LNCaP clone FGC (cell line): ENCODE results near the gene PREP.

ENCODE experiments used
- DNase-seq: peaks from one replicate; pipeline ENCODE4 v3.0.0-alpha.2; 2011; ENCODE audit warnings: low read depth
- H3K4me3 ChIP-seq: 2 replicates; pipeline ENCODE4 v1.5.1; 2011; ENCODE audit warnings: mild to moderate bottlenecking, low read depth, low read length, control low read depth
- TF ChIP-seq, protein P1 (sequence below): IDR thresholded peaks from 2 replicates; pipeline ENCODE4 v1.5.1; 2012; ENCODE audit warnings: mild to moderate bottlenecking; ENCODE audit not compliant: control insufficient read depth, insufficient read depth; ENCODE audit errors: extremely low read depth

Gene PREP

DNA sequence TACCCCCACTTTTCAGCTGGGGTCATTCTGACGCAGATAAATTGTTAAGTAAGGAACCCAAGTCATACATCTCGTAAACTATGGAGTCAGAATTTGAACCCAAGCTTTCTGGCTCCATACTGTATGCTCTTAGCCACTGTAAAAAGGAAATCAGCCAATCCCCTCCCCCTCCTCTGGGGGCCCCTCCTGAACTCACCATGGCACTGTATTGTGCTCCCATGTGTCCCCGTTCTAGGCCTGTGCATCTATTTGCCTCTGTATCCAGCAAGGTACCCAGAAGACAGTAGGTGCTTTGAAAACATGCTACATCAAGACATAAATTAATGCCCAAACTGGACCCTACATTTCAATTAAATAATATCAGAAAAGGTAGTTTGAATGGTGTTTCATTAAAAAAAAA lies 98.5 kb downstream of the PREP start:
- DNase-seq = no peak
- H3K4me3 ChIP-seq = no peak overlapping the region
- TF ChIP-seq, protein P1, sequence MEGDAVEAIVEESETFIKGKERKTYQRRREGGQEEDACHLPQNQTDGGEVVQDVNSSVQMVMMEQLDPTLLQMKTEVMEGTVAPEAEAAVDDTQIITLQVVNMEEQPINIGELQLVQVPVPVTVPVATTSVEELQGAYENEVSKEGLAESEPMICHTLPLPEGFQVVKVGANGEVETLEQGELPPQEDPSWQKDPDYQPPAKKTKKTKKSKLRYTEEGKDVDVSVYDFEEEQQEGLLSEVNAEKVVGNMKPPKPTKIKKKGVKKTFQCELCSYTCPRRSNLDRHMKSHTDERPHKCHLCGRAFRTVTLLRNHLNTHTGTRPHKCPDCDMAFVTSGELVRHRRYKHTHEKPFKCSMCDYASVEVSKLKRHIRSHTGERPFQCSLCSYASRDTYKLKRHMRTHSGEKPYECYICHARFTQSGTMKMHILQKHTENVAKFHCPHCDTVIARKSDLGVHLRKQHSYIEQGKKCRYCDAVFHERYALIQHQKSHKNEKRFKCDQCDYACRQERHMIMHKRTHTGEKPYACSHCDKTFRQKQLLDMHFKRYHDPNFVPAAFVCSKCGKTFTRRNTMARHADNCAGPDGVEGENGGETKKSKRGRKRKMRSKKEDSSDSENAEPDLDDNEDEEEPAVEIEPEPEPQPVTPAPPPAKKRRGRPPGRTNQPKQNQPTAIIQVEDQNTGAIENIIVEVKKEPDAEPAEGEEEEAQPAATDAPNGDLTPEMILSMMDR = no peak

DNA sequence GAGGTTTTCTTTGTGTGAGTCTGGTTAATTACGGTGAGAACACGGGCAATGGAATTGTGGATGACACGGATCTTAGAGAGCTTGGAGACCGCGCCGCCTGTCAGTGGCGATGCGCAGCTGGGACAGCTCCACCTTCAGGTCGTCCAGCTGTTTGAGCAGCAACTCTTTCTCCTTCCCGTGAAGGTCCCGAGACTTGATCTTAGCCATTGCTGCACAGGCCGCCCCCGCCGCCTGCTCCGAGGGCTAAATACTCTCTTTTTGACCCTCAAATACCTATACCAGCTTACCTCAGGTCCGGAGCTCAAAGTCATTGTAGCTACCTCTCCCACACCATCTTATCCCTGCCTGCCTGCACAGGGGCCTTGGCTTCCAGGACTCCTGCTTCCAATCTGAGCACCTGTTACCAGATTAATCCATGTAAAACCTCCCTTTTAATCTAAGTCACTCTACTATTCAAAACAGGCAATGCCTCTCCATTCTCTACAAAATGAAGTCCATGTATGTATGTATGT lies 100.2 kb downstream of the PREP start:
- DNase-seq = no peak
- TF ChIP-seq, protein P1 = peak; percentile 77
- H3K4me3 ChIP-seq = peak overlapping the region; percentile 16

DNA sequence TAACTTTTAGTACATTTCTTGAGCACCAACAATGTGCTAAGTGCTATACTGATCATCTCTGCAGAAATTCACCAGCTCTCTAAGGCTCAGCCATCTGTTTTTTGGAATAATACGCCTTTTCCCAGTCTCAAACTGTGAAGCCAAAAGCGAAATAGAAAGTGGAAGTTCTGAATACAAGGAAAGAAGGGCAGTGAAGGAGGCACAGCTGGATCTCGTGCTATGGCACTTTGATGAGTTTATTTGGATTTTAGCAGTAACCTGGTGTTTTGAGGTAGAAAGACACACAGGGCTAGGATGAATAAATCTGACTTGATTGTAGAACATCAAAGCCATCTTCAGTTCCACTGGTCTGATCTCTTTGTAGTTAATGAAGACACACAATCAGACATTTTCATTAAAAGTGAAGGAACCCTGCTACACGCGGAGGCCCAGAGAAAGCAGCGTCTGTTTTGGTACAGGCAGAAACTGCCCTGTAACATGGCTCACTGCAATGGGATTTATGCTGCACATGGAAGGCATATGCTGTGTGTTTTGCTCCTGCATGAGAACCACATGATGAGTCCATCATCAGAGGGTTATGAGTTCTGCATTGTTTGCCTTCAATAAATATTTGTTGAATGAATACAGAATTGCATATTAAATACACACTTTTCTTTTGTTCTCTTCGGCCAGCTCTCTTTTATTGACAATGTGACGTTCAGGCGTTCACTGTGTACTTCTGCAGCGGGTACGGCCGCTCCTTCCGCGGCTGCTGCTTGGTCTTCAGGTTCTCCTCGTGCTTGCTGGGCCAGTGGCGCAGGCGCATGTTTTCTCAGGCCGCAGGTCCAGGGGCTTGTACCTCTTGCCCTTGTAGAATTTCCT lies 100.9 kb downstream of the PREP start:
- DNase-seq = peak; percentile 97
- peak overlapping the region; percentile 16 for H3K4me3 ChIP-seq
- TF ChIP-seq, protein P1 = no peak

DNA sequence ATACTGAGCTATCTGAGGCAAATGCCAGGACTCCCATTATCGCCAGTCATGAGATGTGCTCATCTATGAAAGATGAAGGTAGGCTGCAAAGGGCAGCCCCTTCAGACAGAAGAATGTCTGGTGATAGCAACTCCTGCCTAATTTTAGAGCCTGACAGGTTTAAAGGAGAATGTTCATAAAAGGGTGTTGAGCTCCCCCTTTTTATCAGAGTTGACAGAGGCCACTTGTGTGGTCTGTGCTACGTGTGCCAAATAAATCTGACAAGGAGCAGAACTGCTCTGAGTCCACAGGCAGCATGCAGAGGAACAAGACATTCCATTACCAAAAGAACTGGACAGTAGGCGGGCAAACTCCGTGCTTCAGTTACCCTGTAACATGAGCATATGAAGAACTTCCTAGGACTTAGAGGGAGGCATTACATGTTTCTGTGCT lies 101.8 kb downstream of the PREP start:
- DNase-seq = no peak
- TF ChIP-seq, protein P1 = no peak
- no peak overlapping the region for H3K4me3 ChIP-seq

DNA sequence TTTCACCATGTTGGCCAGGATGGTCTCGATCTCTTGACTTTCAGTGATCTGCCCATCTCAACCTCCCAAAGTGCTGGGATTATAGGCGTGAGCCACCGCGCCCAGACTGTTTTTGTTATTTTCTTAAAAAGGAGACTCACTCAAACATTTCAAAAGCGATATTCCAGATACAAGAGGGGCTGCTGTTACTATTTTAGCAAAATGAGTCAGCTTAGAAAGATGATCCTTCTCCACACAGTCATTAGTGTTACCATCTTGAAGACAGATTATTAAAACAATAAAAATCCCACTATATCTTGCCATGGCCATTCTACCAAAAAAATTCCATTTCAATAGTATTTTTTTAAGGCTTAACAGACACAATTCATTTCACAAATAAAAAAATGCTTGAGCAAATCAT lies 102.8 kb downstream of the PREP start:
- no peak for DNase-seq
- TF ChIP-seq, protein P1 = no peak
- no peak overlapping the region for H3K4me3 ChIP-seq

DNA sequence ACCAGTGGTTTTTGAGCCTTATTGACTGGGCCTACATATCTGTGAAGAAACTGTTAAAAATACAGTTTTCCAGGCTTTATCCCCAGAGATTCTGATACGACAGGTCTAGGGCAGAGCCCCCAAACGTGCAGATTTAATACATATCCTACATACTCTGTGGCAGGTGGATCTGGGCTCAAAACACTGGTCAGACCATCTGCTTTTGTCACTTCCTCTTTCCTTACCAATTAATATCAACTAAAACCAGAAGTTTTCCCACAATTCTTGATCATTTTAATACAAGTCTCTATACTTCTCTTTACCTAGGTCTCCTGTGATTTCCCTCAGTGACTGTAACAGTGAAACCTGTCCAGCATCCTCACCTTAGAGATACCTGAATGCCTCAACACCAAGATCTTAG lies 108.8 kb downstream of the PREP start:
- TF ChIP-seq, protein P1 = no peak
- no peak for DNase-seq
- H3K4me3 ChIP-seq = no peak overlapping the region
